ENCODE results near the gene MTRR.

DNA sequence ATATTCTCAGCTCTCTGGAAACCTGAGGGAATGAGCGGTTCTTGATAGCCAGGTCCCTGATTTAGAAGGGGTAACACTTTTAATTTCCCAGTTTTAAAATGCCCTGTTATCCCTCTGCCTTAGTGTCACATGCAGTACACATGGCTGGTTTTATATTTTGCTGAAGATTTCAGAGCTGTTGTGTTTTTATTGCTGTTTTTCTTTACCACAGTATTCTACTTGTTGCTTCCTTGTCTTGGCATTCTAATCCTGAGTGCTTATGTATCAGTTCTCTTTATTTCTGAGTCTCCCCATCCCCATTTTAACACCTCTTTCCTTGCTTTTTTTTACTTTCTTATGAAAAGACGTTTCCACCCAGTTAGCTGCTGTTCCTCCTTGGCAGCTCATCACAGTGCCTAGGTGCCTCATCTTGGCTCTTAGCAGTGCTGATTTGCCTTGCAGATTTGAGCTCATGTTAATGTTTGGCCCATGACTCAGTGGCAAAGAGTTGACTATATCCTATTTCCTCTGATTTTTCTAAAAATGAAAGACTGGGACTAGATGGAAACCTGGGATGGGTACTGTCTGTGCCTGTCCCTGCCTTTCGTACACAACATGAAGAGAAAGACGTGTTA lies 3.7 kb downstream of the MTRR start:
- TF ChIP-seq, protein P1, sequence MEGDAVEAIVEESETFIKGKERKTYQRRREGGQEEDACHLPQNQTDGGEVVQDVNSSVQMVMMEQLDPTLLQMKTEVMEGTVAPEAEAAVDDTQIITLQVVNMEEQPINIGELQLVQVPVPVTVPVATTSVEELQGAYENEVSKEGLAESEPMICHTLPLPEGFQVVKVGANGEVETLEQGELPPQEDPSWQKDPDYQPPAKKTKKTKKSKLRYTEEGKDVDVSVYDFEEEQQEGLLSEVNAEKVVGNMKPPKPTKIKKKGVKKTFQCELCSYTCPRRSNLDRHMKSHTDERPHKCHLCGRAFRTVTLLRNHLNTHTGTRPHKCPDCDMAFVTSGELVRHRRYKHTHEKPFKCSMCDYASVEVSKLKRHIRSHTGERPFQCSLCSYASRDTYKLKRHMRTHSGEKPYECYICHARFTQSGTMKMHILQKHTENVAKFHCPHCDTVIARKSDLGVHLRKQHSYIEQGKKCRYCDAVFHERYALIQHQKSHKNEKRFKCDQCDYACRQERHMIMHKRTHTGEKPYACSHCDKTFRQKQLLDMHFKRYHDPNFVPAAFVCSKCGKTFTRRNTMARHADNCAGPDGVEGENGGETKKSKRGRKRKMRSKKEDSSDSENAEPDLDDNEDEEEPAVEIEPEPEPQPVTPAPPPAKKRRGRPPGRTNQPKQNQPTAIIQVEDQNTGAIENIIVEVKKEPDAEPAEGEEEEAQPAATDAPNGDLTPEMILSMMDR (IDR thresholded peaks at IDR 0.05), result no peak
- TF ChIP-seq POLR2A (IDR thresholded peaks at IDR 0.05), result no peak

Data from body of pancreas (tissue), 4 donors.